Thyroid gland (tissue), 4 donors: ENCODE data around the gene PRPF40B.

ENCODE experiments used
- POLR2A ChIP-seq, 2 donors: fragments of 450-650 bp; IDR thresholded peaks; one replicate each; pipeline ENCODE4 v1.6.1; 2017; ENCODE audit warnings: antibody characterized with exemption in 2 of 2, mild to moderate bottlenecking in 2 of 2, moderate library complexity in 1 of 2
- TF ChIP-seq, protein P1 (sequence below), 6 experiments: fragments of 200-600 bp in 3 of 6; fragments of 450-650 bp in 3 of 6; sonication (generic) in 3 of 6; IDR thresholded peaks; one replicate each; pipeline ENCODE4 v1.5.1; 2016 to 2019; ENCODE audit warnings: antibody characterized with exemption in 6 of 6, mild to moderate bottlenecking in 2 of 6, inconsistent platforms in 1 of 6, moderate library complexity in 1 of 6

DNA sequence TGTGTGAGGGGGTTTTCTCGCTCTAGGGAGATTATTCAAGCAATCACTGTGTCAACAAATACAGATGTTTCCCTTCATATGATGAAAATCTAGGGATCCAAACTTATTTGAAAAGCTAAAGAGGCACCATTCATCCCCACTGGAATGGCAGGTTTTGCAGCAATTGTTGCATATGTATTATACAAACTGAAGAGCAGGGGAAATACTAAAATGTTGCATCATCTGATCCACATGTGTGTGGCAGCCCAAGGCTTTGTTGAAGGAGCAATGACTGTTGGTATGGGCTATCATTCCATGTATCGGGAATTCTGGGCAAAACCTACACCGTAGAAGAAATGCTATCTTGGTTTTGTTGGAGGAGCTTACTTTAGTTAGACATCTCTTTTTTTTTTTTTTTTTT lies 4.1 kb upstream of the PRPF40B start:
- TF ChIP-seq, protein P1, sequence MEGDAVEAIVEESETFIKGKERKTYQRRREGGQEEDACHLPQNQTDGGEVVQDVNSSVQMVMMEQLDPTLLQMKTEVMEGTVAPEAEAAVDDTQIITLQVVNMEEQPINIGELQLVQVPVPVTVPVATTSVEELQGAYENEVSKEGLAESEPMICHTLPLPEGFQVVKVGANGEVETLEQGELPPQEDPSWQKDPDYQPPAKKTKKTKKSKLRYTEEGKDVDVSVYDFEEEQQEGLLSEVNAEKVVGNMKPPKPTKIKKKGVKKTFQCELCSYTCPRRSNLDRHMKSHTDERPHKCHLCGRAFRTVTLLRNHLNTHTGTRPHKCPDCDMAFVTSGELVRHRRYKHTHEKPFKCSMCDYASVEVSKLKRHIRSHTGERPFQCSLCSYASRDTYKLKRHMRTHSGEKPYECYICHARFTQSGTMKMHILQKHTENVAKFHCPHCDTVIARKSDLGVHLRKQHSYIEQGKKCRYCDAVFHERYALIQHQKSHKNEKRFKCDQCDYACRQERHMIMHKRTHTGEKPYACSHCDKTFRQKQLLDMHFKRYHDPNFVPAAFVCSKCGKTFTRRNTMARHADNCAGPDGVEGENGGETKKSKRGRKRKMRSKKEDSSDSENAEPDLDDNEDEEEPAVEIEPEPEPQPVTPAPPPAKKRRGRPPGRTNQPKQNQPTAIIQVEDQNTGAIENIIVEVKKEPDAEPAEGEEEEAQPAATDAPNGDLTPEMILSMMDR (IDR thresholded peaks at IDR 0.05), result no peak
- no peak for TF ChIP-seq POLR2A (IDR thresholded peaks at IDR 0.05)
